K562 (cell line): ENCODE results near the gene ZKSCAN3. TPM values are rescaled to one million over a fixed set of nuclear protein-coding genes. Genes with fewer than 3 reads are reported as not detected.

Experiments
- ARID2 ChIP-seq: fragments of 450-650 bp; IDR thresholded peaks from 2 replicates; pipeline ENCODE4 v1.6.1; 2017; ENCODE audit warnings: antibody characterized with exemption, mild to moderate bottlenecking
- ATF3 ChIP-seq, 2 experiments: fragments of 450-650 bp in 1 of 2; sonication (generic) in 1 of 2; formaldehyde crosslinking in 1 of 2; IDR thresholded peaks in 1 of 2; conservative IDR thresholded peaks in 1 of 2; 2 replicates each; pipeline versions ENCODE4 v1.6.1 to v1.8.1; 2016 to 2023; ENCODE audit warnings: mild to moderate bottlenecking in 2 of 2, moderate library complexity in 2 of 2, inconsistent platforms in 1 of 2, missing genetic modification reagents in 1 of 2
- BCLAF1 ChIP-seq, 2 experiments: fragments of 450-650 bp in 1 of 2; IDR thresholded peaks; 2 replicates each; pipeline ENCODE4 v1.6.1; 2011 to 2017; ENCODE audit warnings: low read depth in 2 of 2, antibody characterized with exemption in 1 of 2, borderline replicate concordance in 1 of 2, low read length in 1 of 2, mild to moderate bottlenecking in 1 of 2, mixed read lengths in 1 of 2; ENCODE audit not compliant: control insufficient read depth in 1 of 2
- CBX8 ChIP-seq: fragments of 200-600 bp; sonication (generic); IDR thresholded peaks from 2 replicates; pipeline ENCODE4 v1.6.1; 2012; ENCODE audit warnings: borderline replicate concordance, mixed run types, low read depth, mild to moderate bottlenecking, moderate library complexity, mixed read lengths, low read length, control low read depth, inconsistent platforms; ENCODE audit not compliant: poor library complexity, severe bottlenecking; ENCODE audit errors: extremely low read depth
- DMBX1 ChIP-seq: fragments of 250-450 bp; sonication (Bioruptor Pico); IDR thresholded peaks from 2 replicates; pipeline ENCODE4 v1.8.0; 2022; ENCODE audit warnings: inconsistent platforms, mild to moderate bottlenecking, moderate library complexity, borderline replicate concordance
- FOXK2 ChIP-seq, 2 experiments: fragments of 450-650 bp; IDR thresholded peaks in 1 of 2; conservative IDR thresholded peaks in 1 of 2; 2 replicates each; pipeline ENCODE4 v1.6.1; 2016; ENCODE audit warnings: low read depth in 2 of 2, mild to moderate bottlenecking in 1 of 2
- IRF1 ChIP-seq: sonication (generic); formaldehyde crosslinking; IDR thresholded peaks from 2 replicates; pipeline ENCODE4 v1.8.0; 2022; ENCODE audit warnings: missing genetic modification reagents, mild to moderate bottlenecking, borderline replicate concordance
- KLF13 ChIP-seq: fragments of 450-650 bp; IDR thresholded peaks from 2 replicates; pipeline ENCODE4 v1.6.1; 2016; ENCODE audit warnings: missing genetic modification characterization, low read depth, mild to moderate bottlenecking, missing compliant biosample characterization, moderate library complexity, borderline replicate concordance
- PREB ChIP-seq: sonication (generic); formaldehyde crosslinking; IDR thresholded peaks from 2 replicates; pipeline ENCODE4 v1.8.1; 2023; ENCODE audit warnings: mild to moderate bottlenecking, missing genetic modification reagents
- TRIM25 ChIP-seq: fragments of 450-650 bp; IDR thresholded peaks from 2 replicates; pipeline ENCODE4 v1.7.0; 2016; ENCODE audit warnings: borderline replicate concordance
- TRIM28 ChIP-seq: fragments of 450-650 bp; IDR thresholded peaks from 2 replicates; pipeline ENCODE4 v1.6.1; 2017
- ZC3H11A ChIP-seq: IDR thresholded peaks from 2 replicates; pipeline ENCODE4 v1.6.1; 2012; ENCODE audit warnings: low read depth, low read length, improper control_type of control experiment
- ZNF280A ChIP-seq: fragments of 450-650 bp; IDR thresholded peaks from 2 replicates; pipeline ENCODE4 v1.6.1; 2018; ENCODE audit warnings: mild to moderate bottlenecking, low read depth; ENCODE audit not compliant: partially characterized antibody
- ZNF311 ChIP-seq: fragments of 250-450 bp; sonication (Bioruptor Pico); IDR thresholded peaks from 2 replicates; pipeline ENCODE4 v1.4.0; 2020; ENCODE audit warnings: mild to moderate bottlenecking, moderate library complexity
- polyA plus RNA-seq, 8 experiments: library from polyadenylated mRNA; depleted of rRNA in 4 of 8; stranded (reverse) in 5 of 8; unstranded in 3 of 8; fragments of >200 nt; fragmentation: Nextera tagmentation in 2 of 8; fragmentation: Illumina TruSeq in 1 of 8; extraction: Ambion mirVana in 2 of 8; extraction: Trizol in 1 of 8; gene quantifications; 2 replicates each; pipeline versions ENCODE4 v1.2.1 to v1.2.3, GENCODE V29; 2011 to 2014; ENCODE audit warnings: inconsistent platforms in 1 of 8, missing spikeins in 1 of 8
- total RNA-seq, 7 experiments: library from RNA; depleted of rRNA in 6 of 7; stranded (reverse); fragments of >200 nt in 6 of 7; fragmentation: Illumina TruSeq in 2 of 7; extraction: Trizol in 2 of 7; gene quantifications; 2 replicates each; pipeline versions ENCODE4 v1.2.1 to v1.2.3, GENCODE V29; 2011 to 2021; ENCODE audit warnings: low replicate concordance in 1 of 7

ZKSCAN3 gene
- total and polyA plus RNA-seq, 9 of the 15 experiments (the other 6 are each of a cell fraction or from before 2014, with no cell fraction given) = 3.0 to 12.4 (median 10.2) TPM

GRCh38 chr6:28355743-28356665 is 6.3 kb downstream of the ZKSCAN3 start (continued):
- TF ChIP-seq PREB (CRISPR knock-in tag) = no peak
- TF ChIP-seq ATF3 (IDR thresholded peaks at IDR 0.05) = no peak
- peak; percentile 75; the same call in 1 of the 2 replicates for TF ChIP-seq ATF3 (CRISPR knock-in tag; conservative IDR thresholded peaks at IDR 0.05)
- no peak for TF ChIP-seq TRIM28
- no peak for TF ChIP-seq CBX8
- no peak for TF ChIP-seq IRF1 (CRISPR knock-in tag)
- TF ChIP-seq FOXK2 (conservative IDR thresholded peaks at IDR 0.05 in 1 of 2, IDR thresholded peaks at IDR 0.05 in 1 of 2; ENCODE audit: low read depth in 2 of 2) = peak in 1 of 2 experiments; percentile 41; a peak in 2 of 4 replicates
- TF ChIP-seq ZC3H11A = no peak
- TF ChIP-seq ARID2 = no peak
- TF ChIP-seq TRIM25 = no peak
- no peak for TF ChIP-seq ZNF280A
- TF ChIP-seq BCLAF1 (IDR thresholded peaks at IDR 0.05; ENCODE audit: borderline replicate concordance in 1 of 2, control insufficient read depth in 1 of 2, low read depth in 2 of 2, low read length in 1 of 2) = no peak
- no peak for TF ChIP-seq ZNF311 (CRISPR knock-in tag)
- 0 out of 2 replicates have a peak, but pooled peaks have one; percentile 23 for TF ChIP-seq DMBX1 (CRISPR knock-in tag)
- TF ChIP-seq KLF13 (tag) = no peak
